Measurements from ENCODE around the gene RAD9A. TPM values are rescaled to one million over a fixed set of nuclear protein-coding genes. Genes with fewer than 3 reads are reported as not detected.
A peak's percentile ranks its signal among the peaks of the same experiment; 100 is the strongest.

The RAD9A gene
- total RNA-seq, 1 donor from 2014 or later = 11.1 TPM

DNA sequence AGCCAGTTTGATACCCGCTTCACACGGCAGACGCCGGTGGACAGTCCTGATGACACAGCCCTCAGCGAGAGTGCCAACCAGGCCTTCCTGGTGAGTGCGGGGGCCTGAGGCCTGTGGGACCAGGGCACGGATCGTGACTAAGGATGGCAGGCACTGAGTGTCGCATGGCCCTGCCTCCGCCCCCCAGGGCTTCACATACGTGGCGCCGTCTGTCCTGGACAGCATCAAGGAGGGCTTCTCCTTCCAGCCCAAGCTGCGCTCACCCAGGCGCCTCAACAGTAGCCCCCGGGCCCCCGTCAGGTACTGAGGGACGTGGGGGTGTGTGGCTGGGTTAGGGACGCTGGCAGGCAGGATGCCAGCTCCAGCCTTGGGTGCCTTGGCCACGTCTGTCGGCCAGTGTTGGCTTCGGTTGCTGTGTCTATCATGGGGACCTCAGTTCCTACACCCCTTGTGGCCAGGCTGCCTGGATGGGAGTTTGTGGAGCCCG lies 42.7 kb downstream of the RAD9A start:
- DNase-seq (ENCODE audit: low spot score) = no peak
- H3K4me1 Mint-ChIP-seq (ENCODE audit: low read depth) = peaks cover 10% of the 10 kb centered on the region
- H3K27ac Mint-ChIP-seq (ENCODE audit: unreplicated experiment) = no peak overlapping the region
- TF ChIP-seq, protein P1, sequence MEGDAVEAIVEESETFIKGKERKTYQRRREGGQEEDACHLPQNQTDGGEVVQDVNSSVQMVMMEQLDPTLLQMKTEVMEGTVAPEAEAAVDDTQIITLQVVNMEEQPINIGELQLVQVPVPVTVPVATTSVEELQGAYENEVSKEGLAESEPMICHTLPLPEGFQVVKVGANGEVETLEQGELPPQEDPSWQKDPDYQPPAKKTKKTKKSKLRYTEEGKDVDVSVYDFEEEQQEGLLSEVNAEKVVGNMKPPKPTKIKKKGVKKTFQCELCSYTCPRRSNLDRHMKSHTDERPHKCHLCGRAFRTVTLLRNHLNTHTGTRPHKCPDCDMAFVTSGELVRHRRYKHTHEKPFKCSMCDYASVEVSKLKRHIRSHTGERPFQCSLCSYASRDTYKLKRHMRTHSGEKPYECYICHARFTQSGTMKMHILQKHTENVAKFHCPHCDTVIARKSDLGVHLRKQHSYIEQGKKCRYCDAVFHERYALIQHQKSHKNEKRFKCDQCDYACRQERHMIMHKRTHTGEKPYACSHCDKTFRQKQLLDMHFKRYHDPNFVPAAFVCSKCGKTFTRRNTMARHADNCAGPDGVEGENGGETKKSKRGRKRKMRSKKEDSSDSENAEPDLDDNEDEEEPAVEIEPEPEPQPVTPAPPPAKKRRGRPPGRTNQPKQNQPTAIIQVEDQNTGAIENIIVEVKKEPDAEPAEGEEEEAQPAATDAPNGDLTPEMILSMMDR (IDR thresholded peaks at IDR 0.05) = no peak
- H3K4me3 Mint-ChIP-seq (ENCODE audit: unreplicated experiment) = no peak overlapping the region
- H3K36me3 Mint-ChIP-seq (ENCODE audit: low read depth) = peaks cover 2% of the 10 kb centered on the region
- no peaks in the 10 kb centered on the region for H3K27me3 Mint-ChIP-seq (ENCODE audit: low read depth)
- no peaks in the 10 kb centered on the region for H3K9me3 Mint-ChIP-seq (ENCODE audit: low read depth)

DNA sequence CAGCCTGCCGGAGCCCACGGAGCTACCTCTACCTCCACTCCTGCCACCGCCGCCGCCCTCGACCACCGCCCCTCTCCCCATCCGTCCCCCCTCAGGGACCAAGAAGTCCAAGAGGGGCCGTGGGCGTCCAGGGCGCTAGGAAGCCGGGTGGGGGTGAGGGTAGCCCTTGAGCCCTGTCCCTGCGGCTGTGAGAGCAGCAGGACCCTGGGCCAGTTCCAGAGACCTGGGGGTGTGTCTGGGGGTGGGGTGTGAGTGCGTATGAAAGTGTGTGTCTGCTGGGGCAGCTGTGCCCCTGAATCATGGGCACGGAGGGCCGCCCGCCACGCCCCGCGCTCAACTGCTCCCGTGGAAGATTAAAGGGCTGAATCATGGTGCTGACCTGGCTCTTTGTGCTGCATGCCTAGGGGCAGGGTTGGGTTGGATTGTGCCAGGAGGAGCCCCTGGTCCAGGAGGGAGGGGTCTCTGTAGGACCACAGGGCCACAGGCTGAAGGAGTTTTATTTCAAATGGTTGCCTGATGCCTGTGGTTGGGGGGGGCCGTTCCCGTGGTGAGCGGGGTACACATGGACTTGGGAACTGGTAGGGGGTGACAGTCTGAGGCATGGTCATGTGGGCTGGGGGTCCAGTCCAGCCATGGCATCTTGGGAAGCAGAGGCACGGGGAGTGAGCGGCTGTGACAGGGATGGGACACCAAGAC lies 43.4 kb downstream of the RAD9A start:
- no peak overlapping the region for H3K4me3 Mint-ChIP-seq (ENCODE audit: unreplicated experiment)
- TF ChIP-seq, protein P1 (IDR thresholded peaks at IDR 0.05) = no peak
- peaks cover 2% of the 10 kb centered on the region for H3K36me3 Mint-ChIP-seq (ENCODE audit: low read depth)
- H3K27ac Mint-ChIP-seq (ENCODE audit: unreplicated experiment) = no peak overlapping the region
- DNase-seq (ENCODE audit: low spot score) = peak; percentile 88
- no peaks in the 10 kb centered on the region for H3K9me3 Mint-ChIP-seq (ENCODE audit: low read depth)
- H3K4me1 Mint-ChIP-seq (ENCODE audit: low read depth) = peaks cover 14% of the 10 kb centered on the region
- no peaks in the 10 kb centered on the region for H3K27me3 Mint-ChIP-seq (ENCODE audit: low read depth)

DNA sequence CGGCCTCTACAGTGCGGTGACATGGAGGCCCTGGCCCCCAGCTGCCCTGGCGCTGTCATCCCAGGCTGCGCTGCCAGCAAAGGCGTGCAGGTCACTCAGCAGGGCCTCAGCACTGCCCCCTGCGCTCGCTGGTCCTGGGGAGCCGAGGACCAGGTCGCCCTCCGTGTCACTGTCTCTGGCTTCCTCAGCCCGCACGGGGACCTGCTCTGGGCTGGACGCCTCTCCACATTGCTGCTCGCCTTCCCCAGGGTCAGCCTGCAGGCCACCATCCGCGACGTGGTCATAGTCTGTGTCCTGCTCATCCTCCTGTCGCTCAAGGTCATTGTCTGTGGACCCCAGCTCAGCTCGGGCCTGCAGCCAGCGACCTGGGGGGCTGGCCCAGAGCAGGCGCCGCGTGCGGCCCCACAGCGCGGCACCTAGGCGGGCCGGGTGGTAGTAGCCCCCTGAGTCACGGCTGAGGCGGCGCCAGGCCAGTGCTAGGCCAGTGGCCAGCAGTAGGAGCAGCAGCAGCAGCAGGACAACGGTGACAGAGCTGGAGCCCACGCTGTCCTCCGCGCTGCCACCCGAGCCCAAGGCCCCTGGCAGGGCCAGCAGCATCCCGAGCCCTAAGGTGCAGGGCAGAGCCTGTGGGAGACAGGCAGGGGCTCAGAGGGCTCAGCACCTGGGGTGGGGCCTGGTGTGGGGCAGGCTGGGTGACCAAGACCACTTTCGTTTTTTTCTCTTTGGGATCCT lies 44.1 kb downstream of the RAD9A start:
- peaks cover 16% of the 10 kb centered on the region for H3K4me1 Mint-ChIP-seq (ENCODE audit: low read depth)
- DNase-seq (ENCODE audit: low spot score) = peak; percentile 92
- no peaks in the 10 kb centered on the region for H3K36me3 Mint-ChIP-seq (ENCODE audit: low read depth)
- TF ChIP-seq, protein P1 (IDR thresholded peaks at IDR 0.05) = no peak
- no peak overlapping the region for H3K27ac Mint-ChIP-seq (ENCODE audit: unreplicated experiment)
- no peaks in the 10 kb centered on the region for H3K9me3 Mint-ChIP-seq (ENCODE audit: low read depth)
- H3K4me3 Mint-ChIP-seq (ENCODE audit: unreplicated experiment) = no peak overlapping the region
- H3K27me3 Mint-ChIP-seq (ENCODE audit: low read depth) = no peaks in the 10 kb centered on the region

DNA sequence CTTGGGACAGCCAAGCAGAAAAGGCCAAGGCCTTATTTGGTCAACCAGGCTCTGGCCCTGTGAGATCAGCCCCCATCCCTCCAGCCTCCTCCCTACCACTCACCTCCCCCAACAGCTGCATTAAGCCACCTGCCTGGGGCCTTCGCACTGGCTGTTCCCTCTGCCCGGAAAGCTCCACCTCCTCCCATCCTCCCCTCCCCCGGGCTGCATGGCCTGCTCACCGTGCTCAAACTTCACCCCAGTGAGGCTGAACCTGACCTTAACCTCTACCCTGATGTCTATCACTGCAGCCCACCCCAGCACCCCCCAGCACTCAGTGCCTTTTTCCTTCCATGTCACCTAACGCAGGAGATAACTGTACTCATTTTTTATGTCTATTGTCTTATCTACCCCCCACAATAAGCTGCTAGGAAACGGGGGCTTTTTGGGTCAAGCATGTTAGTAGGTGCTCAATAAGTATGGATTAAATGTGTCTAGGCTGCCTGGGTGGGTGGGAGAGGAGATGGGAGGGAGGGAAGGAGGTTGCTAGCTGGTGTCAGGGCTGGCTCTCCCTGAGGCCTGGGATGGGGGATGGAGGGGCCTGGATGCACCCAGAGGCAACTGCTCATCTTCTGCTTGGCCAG lies 44.8 kb downstream of the RAD9A start:
- Mint-ChIP-seq H3K4me1 (ENCODE audit: low read depth) (peaks cover 16% of the 10 kb centered on the region), H3K9me3 (ENCODE audit: low read depth) (no peaks in the 10 kb centered on the region), H3K4me3 (ENCODE audit: unreplicated experiment) (no peak overlapping the region), H3K27me3 (ENCODE audit: low read depth) (no peaks in the 10 kb centered on the region), H3K36me3 (ENCODE audit: low read depth) (no peaks in the 10 kb centered on the region), H3K27ac (ENCODE audit: unreplicated experiment) (peak overlapping the region; percentile 61)
- TF ChIP-seq, protein P1 (IDR thresholded peaks at IDR 0.05) = no peak
- no peak for DNase-seq (ENCODE audit: low spot score)

DNA sequence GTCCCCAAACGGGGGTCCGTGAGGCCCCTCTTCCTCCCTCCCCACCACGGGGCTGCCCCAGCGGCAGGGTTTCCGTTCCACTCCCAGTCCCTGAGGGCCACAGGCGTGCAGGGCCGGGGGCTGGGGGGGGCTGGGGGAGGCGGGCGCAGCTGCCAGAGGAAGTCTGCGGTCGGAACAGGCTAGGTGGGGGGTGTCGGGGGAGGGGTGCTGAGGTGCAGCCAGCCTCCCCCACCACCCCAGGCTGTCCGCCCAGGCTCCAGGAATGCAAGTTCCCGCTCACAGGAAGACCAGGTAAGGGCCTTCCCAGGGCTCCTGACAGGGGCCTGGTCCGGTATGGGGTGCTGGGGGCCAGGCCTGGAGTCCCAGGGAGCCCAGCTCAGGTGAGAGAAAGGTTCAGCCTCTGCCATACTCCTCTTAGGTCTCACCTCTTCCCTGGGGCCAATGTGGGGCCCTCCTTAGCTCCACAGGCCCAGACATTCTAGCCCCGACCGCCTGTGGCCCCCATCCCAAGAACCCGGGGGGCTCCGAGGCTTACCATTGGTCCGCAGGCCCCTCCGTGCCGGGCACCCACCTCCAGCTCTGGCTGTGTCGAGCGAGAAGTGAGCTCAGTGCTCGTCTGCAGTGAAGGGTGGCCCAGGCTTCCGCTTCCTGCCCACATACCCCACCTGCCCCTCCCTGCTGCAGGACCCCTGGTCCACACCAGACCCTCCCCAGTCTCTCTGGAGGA lies 45.5 kb downstream of the RAD9A start, which contains the start of gene PTPRCAP:
Gene PTPRCAP (minus strand): TSS at position 601 of the 727 bp plus-strand sequence. CDS start 63 bp downstream, at position 538.
- peak; percentile 84 for DNase-seq (ENCODE audit: low spot score)
- H3K4me3 Mint-ChIP-seq (ENCODE audit: unreplicated experiment) = no peak within 1 kb of the TSS
- H3K27ac Mint-ChIP-seq (ENCODE audit: unreplicated experiment) = peak within 1 kb of the TSS; percentile 61
- no peaks in the 10 kb centered on the region for H3K9me3 Mint-ChIP-seq (ENCODE audit: low read depth)
- H3K4me1 Mint-ChIP-seq (ENCODE audit: low read depth) = peaks cover 21% of the 10 kb centered on the region
- TF ChIP-seq, protein P1 (IDR thresholded peaks at IDR 0.05) = no peak
- no peaks in the 10 kb centered on the region for H3K27me3 Mint-ChIP-seq (ENCODE audit: low read depth)
- no peaks in the 10 kb centered on the region for H3K36me3 Mint-ChIP-seq (ENCODE audit: low read depth)
